NAMALWA (cell line): ENCODE results near the gene DNMT3L.
"Not testable (repeated sequence)": the region's sequence is repeated elsewhere in the genome, so short reads cannot be mapped to it uniquely, and the experiment has no call there.

Source experiments
- DNase-seq: peaks from one replicate; pipeline ENCODE4 v3.0.0-alpha.2; 2015; ENCODE audit warnings: low spot score

The DNMT3L gene

GRCh38 chr21:44261675-44262295 is at the start of gene DNMT3L:
TSS of gene DNMT3L (minus strand) at chr21:44261897. CDS start at chr21:44261259, 638 bp downstream.
- DNase-seq: no peak

- DNase-seq: peak; percentile 62
These were observed 49.2 kb upstream of the DNMT3L start for GRCh38 chr21:44310628-44311507.

DNA sequence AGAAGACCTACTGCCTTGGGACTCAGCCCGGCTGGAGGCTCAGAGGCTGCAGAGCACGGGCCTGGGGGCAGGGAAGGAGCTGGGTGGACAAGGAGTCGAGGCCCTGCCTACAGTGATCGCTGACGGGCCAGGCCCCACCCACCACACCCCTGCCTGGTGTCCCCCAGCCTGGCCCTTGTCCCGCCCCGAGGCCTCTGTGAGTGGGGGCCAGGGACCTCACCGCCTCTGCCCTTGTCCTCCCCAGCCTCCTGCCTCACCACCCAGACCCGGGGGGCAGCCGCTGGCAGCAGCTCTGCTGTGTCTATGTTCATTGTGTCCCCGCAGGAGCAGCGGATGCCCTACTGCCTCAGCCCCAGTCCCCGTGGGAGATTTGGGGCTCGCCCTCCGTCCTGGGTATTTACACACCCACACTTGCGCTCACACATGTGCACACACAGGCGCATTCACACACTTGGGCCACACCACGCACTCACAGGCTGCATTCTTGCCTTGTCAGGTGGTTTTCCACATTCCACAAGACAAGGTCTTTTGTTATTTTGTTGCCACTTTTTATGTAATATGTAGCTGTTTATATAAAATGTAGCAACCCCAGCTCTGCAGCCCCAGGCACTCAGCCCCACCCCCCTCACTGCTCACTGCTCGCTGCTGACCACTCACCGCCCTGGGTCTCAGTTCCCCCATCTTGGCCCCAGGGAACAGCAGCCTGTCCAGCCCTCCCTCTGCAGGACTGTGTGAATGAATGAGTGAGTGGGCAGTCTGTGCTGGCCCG is 45.4 kb upstream of the DNMT3L start:
- no peak for DNase-seq

DNA sequence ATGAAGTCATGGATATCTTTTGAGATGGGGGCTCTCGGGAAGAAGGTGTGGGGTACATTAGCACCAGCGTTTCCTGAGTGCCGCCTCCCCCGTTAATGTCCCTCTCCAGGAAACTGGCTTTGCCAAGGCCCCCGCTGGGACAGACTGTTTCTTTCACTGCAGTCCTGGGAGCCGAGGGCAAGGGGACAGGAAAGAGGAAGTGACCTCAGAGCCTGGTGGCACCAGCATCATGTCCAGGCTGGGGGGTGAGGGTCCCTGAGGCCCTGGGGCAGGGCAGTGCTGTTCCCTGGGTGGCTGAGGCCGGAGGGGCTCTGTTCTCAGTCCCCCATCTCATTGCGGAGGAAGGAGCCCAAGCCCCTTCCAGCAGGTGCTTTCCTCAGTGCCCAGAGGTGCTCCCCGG is 44.0 kb upstream of the DNMT3L start:
- DNase-seq: no peak

DNA sequence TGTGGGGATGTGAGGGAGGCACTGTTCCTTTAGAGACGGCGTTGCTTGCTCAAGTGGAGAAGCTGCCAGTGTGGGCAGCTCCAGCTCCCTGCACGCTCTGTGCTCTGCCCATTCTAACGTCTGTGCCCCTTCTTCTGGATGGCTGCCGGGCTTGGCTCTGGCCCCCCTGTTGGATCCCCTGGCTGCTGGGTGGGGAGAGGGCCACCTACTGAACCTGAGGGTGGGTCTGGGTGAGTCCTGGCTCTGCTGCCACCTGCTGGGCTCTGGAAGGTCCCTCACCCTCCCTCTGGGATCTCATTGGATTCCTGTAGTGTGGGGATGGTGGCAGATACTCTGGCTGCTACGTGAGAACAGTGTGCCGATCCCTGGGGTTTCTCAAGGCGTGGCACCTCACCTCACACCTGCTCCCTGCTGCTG is 43.2 kb upstream of the DNMT3L start:
- DNase-seq: peak; percentile 70

DNA sequence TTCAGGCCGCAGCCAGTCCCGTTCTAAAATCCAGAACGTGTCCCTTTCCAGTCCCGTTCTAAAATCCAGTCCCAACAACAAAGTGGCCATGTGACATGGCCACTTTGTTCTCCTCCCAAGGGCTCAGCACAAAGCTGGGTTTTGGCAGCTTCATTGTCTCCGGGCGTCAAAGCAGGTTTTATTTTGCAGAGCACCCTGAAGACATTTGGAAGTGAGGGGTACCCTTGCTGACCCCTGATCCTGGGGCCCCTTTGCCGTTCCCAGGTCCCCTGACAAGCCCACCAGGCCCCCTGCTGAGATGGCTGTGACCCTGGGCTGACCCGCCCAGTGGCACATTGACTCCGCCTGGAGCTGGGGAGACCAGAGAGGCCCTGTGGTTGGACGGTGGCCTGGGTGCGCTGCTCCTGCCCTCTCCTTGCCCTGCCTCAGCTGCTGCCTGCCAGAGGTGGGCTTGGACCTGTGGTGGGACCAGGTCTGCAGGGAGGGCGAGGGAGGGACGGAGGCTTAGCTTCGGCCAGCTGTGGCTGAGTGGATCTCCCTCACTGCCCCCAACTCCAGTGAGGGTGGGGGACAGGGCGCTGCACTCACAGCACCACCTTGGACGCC is 42.4 kb upstream of the DNMT3L start:
- no peak for DNase-seq

GRCh38 chr21:44303490-44303981 is 41.8 kb upstream of the DNMT3L start:
- DNase-seq: no peak

DNA sequence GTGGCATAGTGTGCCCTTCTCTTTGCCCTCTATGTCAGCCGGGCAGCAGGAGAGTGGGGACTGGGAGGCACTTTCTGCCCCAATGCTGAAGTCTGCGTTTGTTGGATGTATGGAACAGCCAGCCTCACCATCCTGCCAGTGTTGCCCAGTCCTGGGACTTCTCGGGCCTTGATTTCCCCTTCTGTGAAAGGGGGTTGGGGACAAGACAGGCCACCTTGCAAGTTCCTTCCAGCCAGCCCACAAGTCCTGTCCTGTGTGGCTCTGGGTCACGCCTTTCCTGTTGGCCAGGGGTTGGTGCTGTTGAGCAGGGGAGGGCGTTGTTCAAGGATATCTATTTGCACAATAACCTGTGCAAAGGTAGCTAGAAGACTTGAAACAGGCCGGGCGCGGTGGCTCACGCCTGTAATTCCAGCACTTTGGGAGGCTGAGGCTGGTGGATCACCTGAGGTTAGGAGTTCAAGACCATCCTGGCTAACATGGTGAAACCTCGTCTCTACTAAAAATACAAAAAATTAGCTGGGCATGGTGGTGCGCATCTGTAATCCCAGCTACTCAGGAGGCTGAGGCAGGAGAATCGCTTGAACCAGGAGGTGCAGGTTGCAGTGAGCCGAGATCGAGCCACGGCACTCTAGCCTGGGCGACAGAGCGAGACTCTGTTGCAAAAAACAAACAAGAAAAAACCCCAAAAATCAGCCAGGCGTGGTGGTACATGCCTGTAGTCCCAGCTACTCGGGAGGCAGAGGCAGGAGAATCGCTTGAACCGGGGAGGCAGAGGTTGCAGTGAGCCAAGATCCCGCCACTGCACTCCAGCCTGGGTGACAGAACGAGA is 41.1 kb upstream of the DNMT3L start:
- DNase-seq: not testable (repeated sequence)

DNA sequence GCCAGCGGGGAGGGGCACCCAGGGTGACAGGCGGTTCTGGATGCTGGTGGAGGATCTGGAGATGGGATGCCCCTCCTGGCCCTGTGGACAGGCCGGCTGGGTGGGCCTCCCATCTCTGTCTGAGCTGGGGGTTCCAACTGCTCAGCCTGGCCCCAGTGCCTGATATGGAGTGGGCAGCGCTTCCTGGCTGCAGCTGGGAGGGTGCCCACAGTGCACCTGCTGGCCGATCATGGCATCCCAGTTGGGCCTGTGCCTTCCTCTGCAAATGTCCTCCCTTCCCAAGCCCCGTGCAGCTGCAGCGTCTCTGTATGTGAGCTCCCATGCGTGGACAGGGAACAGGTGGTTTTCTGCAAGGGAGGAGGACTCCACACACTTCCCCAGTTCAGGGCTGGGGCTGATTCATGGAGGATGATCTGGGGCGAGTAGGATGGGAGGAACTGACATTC is 40.3 kb upstream of the DNMT3L start:
- DNase-seq: no peak

- DNase-seq: no peak
These were observed 39.4 kb upstream of the DNMT3L start for GRCh38 chr21:44301141-44301540.

GRCh38 chr21:44300262-44300959 is 38.7 kb upstream of the DNMT3L start:
- DNase-seq: peak; percentile 52

GRCh38 chr21:44299458-44300261 is 38.0 kb upstream of the DNMT3L start, which contains the start of gene PFKL:
TSS of gene PFKL (plus strand) at chr21:44300053. CDS start at chr21:44300106, 53 bp downstream.
- peak; percentile 69 for DNase-seq

GRCh38 chr21:44299085-44299457 is 37.4 kb upstream of the DNMT3L start:
- no peak for DNase-seq

DNA sequence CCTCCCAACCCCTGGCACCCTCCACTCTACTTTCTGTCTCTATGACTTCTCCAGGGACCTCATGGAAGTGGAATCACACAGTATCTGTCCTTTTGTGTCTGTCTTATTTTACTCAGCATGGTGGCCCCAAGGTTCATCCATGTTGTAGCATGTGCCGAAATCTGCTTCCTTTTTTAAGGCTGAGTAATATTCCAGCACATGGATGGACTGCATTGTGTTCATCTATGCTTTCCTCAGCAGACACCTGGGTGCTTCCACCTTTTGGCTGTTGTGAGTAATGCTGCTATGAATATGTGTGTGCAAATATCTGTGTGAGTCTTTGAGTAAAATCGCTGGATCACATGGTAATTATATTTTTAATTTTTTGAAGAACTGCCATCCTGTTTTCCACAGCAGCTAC is 36.6 kb upstream of the DNMT3L start:
- peak; percentile 64 for DNase-seq

GRCh38 chr21:44297525-44298290 is 36.0 kb upstream of the DNMT3L start:
- DNase-seq: peak; percentile 82

GRCh38 chr21:44296916-44297315 is 35.2 kb upstream of the DNMT3L start:
- DNase-seq: no peak

DNA sequence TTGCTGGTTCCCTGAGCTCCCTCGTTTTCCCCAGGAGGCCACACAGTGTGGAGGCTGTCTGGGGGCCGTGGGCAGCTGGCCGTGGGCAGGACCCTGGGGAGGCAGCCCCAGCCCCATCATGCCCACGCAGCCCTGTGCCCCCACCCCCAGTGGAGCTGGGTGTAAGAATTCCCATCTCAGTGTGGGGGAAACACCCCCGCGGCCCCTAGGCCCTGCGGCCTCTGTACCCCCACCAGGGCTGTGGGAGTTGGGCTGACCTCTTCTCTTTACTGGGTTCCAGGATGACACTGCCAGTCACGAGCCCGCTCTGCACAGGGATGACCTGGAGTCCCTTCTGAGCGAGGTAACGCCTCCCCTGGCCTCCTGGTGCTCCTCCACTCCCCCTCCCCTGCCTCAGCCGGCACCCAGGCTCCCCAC is 34.4 kb upstream of the DNMT3L start:
- no peak for DNase-seq

GRCh38 chr21:44295646-44296045 is 33.9 kb upstream of the DNMT3L start:
- DNase-seq: no peak

- peak; percentile 32 for DNase-seq
These were observed 33.5 kb upstream of the DNMT3L start for GRCh38 chr21:44295163-44295573.
